Right lobe of liver (tissue), 4 donors: ENCODE data around the gene ASPSCR1.

ENCODE experiments used
- POLR2A ChIP-seq: fragments of 450-650 bp; IDR thresholded peaks from one replicate; pipeline ENCODE4 v1.6.1; 2017; ENCODE audit warnings: antibody characterized with exemption, mild to moderate bottlenecking
- TF ChIP-seq, protein P1 (sequence below), 4 donors: fragments of 200-600 bp in 3 of 4; fragments of 450-650 bp in 1 of 4; IDR thresholded peaks; one replicate each; pipeline versions ENCODE4 v1.5.1 to v1.8.0; 2016 to 2022; ENCODE audit warnings: antibody characterized with exemption in 4 of 4, mild to moderate bottlenecking in 2 of 4
- donor health status: DM: no; HTN: no; CAD: no.
- donor health status: DM: no; HTN: no; CAD: no.
- donor health status: DM: no; HTN: yes; CAD: no.

DNA sequence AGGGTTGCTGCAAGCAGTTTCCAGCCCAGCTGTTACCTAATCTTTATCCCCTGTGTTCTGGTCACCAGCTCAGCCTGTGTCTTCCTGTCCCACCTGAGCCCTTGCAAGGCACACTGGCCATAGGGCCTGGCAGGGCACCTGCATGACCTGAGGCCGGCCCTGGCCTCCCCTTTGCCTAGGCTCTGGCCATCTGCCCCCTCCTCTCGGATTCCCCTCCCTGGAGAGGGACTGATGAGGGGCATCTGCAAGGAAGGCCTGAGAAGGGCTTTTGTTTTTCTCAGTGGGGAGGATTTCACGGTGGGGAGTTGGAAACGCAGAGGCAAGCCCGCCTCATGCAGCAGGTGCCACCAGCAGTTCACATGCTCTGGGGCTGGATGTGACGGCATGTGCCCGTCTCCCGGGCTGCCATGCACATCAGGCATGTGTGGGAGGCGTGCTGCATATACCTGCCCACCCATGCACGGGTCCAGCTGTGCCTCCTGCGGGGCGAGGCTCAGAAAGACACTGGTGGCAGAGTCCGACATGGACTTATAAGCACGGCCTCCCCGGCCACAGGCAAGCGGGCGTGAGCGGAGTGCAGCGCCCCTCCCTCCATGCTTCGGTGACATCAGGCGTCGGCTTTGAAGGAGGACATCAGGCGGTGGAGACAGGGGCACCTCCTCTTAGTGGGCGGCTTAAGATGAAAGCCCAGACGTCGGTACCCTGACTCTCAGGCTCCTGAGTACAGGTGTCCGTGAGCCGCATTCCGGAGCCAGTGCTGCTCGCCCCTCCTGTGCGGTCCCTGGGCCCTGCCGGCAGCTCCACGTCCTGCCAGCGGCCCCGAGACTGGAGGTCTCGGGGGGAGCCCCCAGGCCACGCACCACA lies 16.5 kb downstream of the ASPSCR1 start:
- TF ChIP-seq, protein P1, sequence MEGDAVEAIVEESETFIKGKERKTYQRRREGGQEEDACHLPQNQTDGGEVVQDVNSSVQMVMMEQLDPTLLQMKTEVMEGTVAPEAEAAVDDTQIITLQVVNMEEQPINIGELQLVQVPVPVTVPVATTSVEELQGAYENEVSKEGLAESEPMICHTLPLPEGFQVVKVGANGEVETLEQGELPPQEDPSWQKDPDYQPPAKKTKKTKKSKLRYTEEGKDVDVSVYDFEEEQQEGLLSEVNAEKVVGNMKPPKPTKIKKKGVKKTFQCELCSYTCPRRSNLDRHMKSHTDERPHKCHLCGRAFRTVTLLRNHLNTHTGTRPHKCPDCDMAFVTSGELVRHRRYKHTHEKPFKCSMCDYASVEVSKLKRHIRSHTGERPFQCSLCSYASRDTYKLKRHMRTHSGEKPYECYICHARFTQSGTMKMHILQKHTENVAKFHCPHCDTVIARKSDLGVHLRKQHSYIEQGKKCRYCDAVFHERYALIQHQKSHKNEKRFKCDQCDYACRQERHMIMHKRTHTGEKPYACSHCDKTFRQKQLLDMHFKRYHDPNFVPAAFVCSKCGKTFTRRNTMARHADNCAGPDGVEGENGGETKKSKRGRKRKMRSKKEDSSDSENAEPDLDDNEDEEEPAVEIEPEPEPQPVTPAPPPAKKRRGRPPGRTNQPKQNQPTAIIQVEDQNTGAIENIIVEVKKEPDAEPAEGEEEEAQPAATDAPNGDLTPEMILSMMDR (IDR thresholded peaks at IDR 0.05) = no peak
- TF ChIP-seq POLR2A = no peak
